Stomach (tissue), 9 donors: Measurements from ENCODE around the gene LIPH. TPM values are rescaled to one million over a fixed set of nuclear protein-coding genes. Genes with fewer than 3 reads are reported as not detected.
A peak's percentile ranks its signal among the peaks of the same experiment; 100 is the strongest.

ENCODE experiments used
- DNase-seq, 2 donors: peaks; one replicate each; pipeline versions ENCODE4 v3.0.0 to v3.0.0-alpha.2; 2013 to 2019
- H3K27ac ChIP-seq, 5 donors: fragments of 200-600 bp in 4 of 5; sonication (generic) in 4 of 5; one replicate each; pipeline ENCODE4 v1.5.1; 2013 to 2019; ENCODE audit warnings: mild to moderate bottlenecking in 1 of 5, moderate library complexity in 1 of 5
- H3K27me3 ChIP-seq, 3 donors: fragments of 200-600 bp; sonication (generic); one replicate each; pipeline ENCODE4 v1.5.1; 2017 to 2019; ENCODE audit warnings: mixed run types in 1 of 3
- H3K36me3 ChIP-seq, 4 donors: fragments of 200-600 bp; sonication (generic); 1 replicate in 3 of 4; 2 replicates in 1 of 4; pipeline ENCODE4 v1.5.1; 2016 to 2019
- H3K4me1 ChIP-seq, 4 donors: fragments of 200-600 bp; sonication (generic); one replicate each; pipeline ENCODE4 v1.5.1; 2016 to 2019
- H3K4me3 ChIP-seq, 4 donors: fragments of 200-600 bp; sonication (generic) in 3 of 4; one replicate each; pipeline ENCODE4 v1.5.1; 2016 to 2019; ENCODE audit warnings: mild to moderate bottlenecking in 1 of 4
- H3K9me3 ChIP-seq, 4 donors: fragments of 200-600 bp; sonication (generic); one replicate each; pipeline ENCODE4 v1.5.1; 2016 to 2019
- CTCF ChIP-seq, 7 experiments: fragments of 450-650 bp in 4 of 7; fragments of 200-600 bp in 3 of 7; sonication (generic) in 3 of 7; IDR thresholded peaks; one replicate each; pipeline ENCODE4 v1.5.1; 2016 to 2019; ENCODE audit warnings: antibody characterized with exemption in 7 of 7, control low read depth in 2 of 7, mild to moderate bottlenecking in 1 of 7
- EP300 ChIP-seq: sonication (generic); formaldehyde crosslinking; IDR thresholded peaks from one replicate; pipeline ENCODE4 v1.6.1; 2017; ENCODE audit warnings: antibody characterized with exemption
- POLR2A ChIP-seq, 4 donors: fragments of 450-650 bp; IDR thresholded peaks; one replicate each; pipeline ENCODE4 v1.6.1; 2016; ENCODE audit warnings: antibody characterized with exemption in 4 of 4, control low read depth in 2 of 4, mild to moderate bottlenecking in 1 of 4, moderate library complexity in 1 of 4
- POLR2AphosphoS5 ChIP-seq, 3 donors: sonication (generic); formaldehyde crosslinking; IDR thresholded peaks; one replicate each; pipeline ENCODE4 v1.6.1; 2016; ENCODE audit warnings: antibody characterized with exemption in 3 of 3
- WGBS, 5 donors: extraction: QIAGEN DNeasy Blood & Tissue Kit in 3 of 5; methylation state at CpG; one replicate each; pipeline versions ENCODE4 v1.1.5 to v1.1.7; 2013 to 2018; 5-methylcytosine and 5-hydroxymethylcytosine counted together
- intact Hi-C: fragments of 100-400 bp; cut with DNase I; formaldehyde crosslinking; loops from one replicate; pipeline ENCODE4 v1.15.1; 2023; ENCODE audit warnings: low total_unique reads
- polyA plus RNA-seq, 3 donors: library from polyadenylated mRNA; stranded (reverse); fragments of 200-250 nt; gene quantifications; one replicate each; pipeline ENCODE4 v1.2.3, GENCODE V29; 2013
- total RNA-seq, 5 donors: library from RNA; depleted of rRNA; stranded (reverse); fragments of >200 nt; gene quantifications; one replicate each; pipeline versions ENCODE4 v1.1.0 to v1.2.3, GENCODE V29; 2014 to 2016
- donor health status: healthy with polysubstance abuse.
- donor health status: Bipolar disorder and iron deficiency.
- donor health status: healthy.

The LIPH gene
- total and polyA plus RNA-seq, 8 donors, result 4.3 to 257 (median 16.7) TPM

DNA sequence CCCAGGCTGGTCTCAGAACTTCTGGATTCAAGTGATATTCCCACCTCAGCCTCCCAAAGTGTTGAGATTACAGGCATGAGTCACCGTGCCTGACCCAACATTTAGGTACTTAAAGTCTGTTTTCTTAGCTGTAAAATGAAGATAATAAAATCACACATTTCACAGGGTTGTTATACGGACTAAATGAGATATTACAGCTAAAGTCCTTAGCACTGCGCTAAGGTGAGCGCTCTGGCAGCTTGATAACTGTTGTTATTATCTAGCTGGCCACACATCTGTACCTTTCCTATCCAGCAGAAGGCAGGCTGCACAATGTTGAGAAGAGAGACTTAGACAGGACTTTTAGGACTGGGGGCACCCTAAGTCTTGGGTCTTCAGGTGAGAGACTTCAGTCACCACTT lies 2.7 kb upstream of the LIPH start:
- intact Hi-C loops, result no loop called here
- no peaks in the 10 kb centered on the region for H3K36me3 ChIP-seq
- TF ChIP-seq POLR2A (IDR thresholded peaks at IDR 0.05) (no peak), EP300 (no peak), POLR2AphosphoS5 (IDR thresholded peaks at IDR 0.05) (no peak), CTCF (IDR thresholded peaks at IDR 0.05) (no peak)
- H3K4me1 ChIP-seq, result peaks cover 0 to 17% (median 7%) of the 10 kb centered on the region in 4 donors
- peaks cover 0 to 7% (median 0%) of the 10 kb centered on the region in 3 donors for H3K27me3 ChIP-seq
- WGBS, 5 donors, result 33 to 59% (median 38%) methylated on average over 4 of the region's 4 CpGs
- no peaks in the 10 kb centered on the region for H3K9me3 ChIP-seq
- H3K4me3 ChIP-seq, result no peak overlapping the region
- DNase-seq, result peak in 1 of 2 donors; percentile 59
- peak overlapping the region; percentile 87 to 93 (median 88) for H3K27ac ChIP-seq

GRCh38 chr3:185549651-185550111 lies 2.7 kb downstream of the LIPH start:
- Histone ChIP-seq H3K27ac (peak overlapping the region; percentile 88 to 93 (median 90)), H3K4me1 (peaks cover 11 to 33% (median 17%) of the 10 kb centered on the region in 4 donors), H3K36me3 (no peaks in the 10 kb centered on the region), H3K27me3 (no peaks in the 10 kb centered on the region), H3K4me3 (peak overlapping the region in 3 of 4 donors; percentile 29 to 43 (median 37)), H3K9me3 (no peaks in the 10 kb centered on the region)
- TF ChIP-seq POLR2AphosphoS5 (IDR thresholded peaks at IDR 0.05) (no peak), EP300 (no peak), POLR2A (IDR thresholded peaks at IDR 0.05) (no peak), CTCF (IDR thresholded peaks at IDR 0.05) (no peak)
- intact Hi-C loops, result no loop called here
- DNase-seq, result no peak
- 43 to 68% (median 58%) methylated on average over 3 of the region's 3 CpGs for WGBS, 5 donors

DNA sequence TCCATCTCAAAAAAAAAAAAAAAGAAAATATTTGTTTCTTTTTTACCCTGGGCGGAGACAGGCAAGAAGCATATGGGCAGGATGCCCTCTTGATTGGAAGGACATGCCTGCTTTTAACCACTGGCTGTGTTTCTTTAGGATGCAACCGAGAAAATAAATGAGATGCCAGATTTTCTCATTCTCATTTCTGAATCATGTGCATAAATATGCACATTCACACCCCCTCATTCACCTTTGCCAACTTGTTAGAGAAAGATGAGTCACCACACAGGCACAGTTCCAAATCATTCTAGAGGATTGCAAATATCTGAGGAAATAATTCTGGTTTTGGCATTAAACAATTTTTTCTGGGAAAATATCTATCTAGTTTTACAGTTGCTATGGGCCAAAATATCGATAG lies 3.3 kb downstream of the LIPH start:
- intact Hi-C loops, result no loop called here
- Histone ChIP-seq H3K27me3 (no peaks in the 10 kb centered on the region), H3K27ac (peak overlapping the region; percentile 71 to 93 (median 88)), H3K4me1 (peaks cover 11 to 39% (median 20%) of the 10 kb centered on the region in 4 donors), H3K36me3 (no peaks in the 10 kb centered on the region), H3K4me3 (peak overlapping the region in 2 of 4 donors; percentile 29 to 43), H3K9me3 (no peaks in the 10 kb centered on the region)
- 19 to 34% (median 25%) methylated on average over 3 of the region's 3 CpGs for WGBS, 5 donors
- TF ChIP-seq POLR2AphosphoS5 (IDR thresholded peaks at IDR 0.05), result peak in 1 of 3 donors; percentile 64
- TF ChIP-seq CTCF (IDR thresholded peaks at IDR 0.05), result no peak
- peak; percentile 34 to 87 for DNase-seq

GRCh38 chr3:185540695-185541094 lies 11.7 kb downstream of the LIPH start:
- TF ChIP-seq EP300, result no peak
- TF ChIP-seq POLR2A (IDR thresholded peaks at IDR 0.05), result no peak
- TF ChIP-seq POLR2AphosphoS5 (IDR thresholded peaks at IDR 0.05), result no peak
- TF ChIP-seq CTCF (IDR thresholded peaks at IDR 0.05), result no peak
- peak overlapping the region in 1 of 5 donors; percentile 73 for H3K27ac ChIP-seq
- peaks cover 0 to 16% (median 4%) of the 10 kb centered on the region in 4 donors for H3K36me3 ChIP-seq
- H3K27me3 ChIP-seq, result no peaks in the 10 kb centered on the region
- no peak for DNase-seq
- H3K4me1 ChIP-seq, result peaks cover 5 to 24% (median 11%) of the 10 kb centered on the region in 4 donors
- intact Hi-C loops, result no loop called here
- H3K4me3 ChIP-seq, result no peak overlapping the region
- WGBS, 5 donors, result 87 to 94% (median 93%) methylated on average over 7 of the region's 7 CpGs
- H3K9me3 ChIP-seq, result no peaks in the 10 kb centered on the region
